Neural cell (in vitro differentiated cells): ENCODE measurements around the gene OSBPL1A.

Source experiments
- CTCF ChIP-seq: fragments of 450-650 bp; IDR thresholded peaks from 2 replicates; pipeline ENCODE4 v1.5.1; 2014; ENCODE audit warnings: antibody characterized with exemption, mild to moderate bottlenecking, moderate library complexity; ENCODE audit not compliant: poor library complexity, severe bottlenecking
- EP300 ChIP-seq: fragments of 450-650 bp; conservative IDR thresholded peaks from 2 replicates; pipeline ENCODE4 v1.6.1; 2014; ENCODE audit warnings: antibody characterized with exemption, mild to moderate bottlenecking, moderate library complexity; ENCODE audit not compliant: poor library complexity, severe bottlenecking
- EZH2 ChIP-seq: fragments of 200-600, 300-800 bp; shearing (Covaris generic), sonication (generic); IDR thresholded peaks from 2 replicates; pipeline ENCODE4 v1.6.1; 2014; ENCODE audit warnings: antibody characterized with exemption, low read length, borderline replicate concordance, mild to moderate bottlenecking; ENCODE audit not compliant: insufficient read depth, poor library complexity, severe bottlenecking
- POLR2AphosphoS5 ChIP-seq: IDR thresholded peaks from 2 replicates; pipeline ENCODE4 v1.6.1; 2012
- RAD21 ChIP-seq: fragments of 450-650 bp; conservative IDR thresholded peaks from 2 replicates; pipeline ENCODE4 v1.6.1; 2014; ENCODE audit warnings: antibody characterized with exemption, mild to moderate bottlenecking, moderate library complexity
- SMC3 ChIP-seq: fragments of 450-650 bp; conservative IDR thresholded peaks from 2 replicates; pipeline ENCODE4 v1.6.1; 2014; ENCODE audit warnings: antibody characterized with exemption, mild to moderate bottlenecking, moderate library complexity; ENCODE audit not compliant: poor library complexity
- TAF1 ChIP-seq: IDR thresholded peaks from 2 replicates; pipeline ENCODE4 v1.6.1; 2012; ENCODE audit warnings: low read depth

- TF ChIP-seq CTCF (no peak), POLR2AphosphoS5 (no peak), TAF1 (no peak), RAD21 (no peak), SMC3 (no peak), EZH2 (no peak), EP300 (no peak)
Measured at GRCh38 chr18:24170360-24170759, 227.3 kb downstream of the OSBPL1A start.
